Hepatocyte (in vitro differentiated cells): ENCODE measurements around the gene SMARCA2.

Experiments
- EZH2 ChIP-seq: fragments of 200-600 bp; sonication (generic); IDR thresholded peaks from 2 replicates; pipeline ENCODE4 v1.6.1; 2016; ENCODE audit warnings: antibody characterized with exemption, mild to moderate bottlenecking, borderline replicate concordance
- EZH2phosphoT487 ChIP-seq: fragments of 200-600 bp; sonication (generic); IDR thresholded peaks from one replicate; pipeline ENCODE4 v1.6.1; 2018; ENCODE audit warnings: antibody characterized with exemption, mild to moderate bottlenecking, low read depth, moderate library complexity; ENCODE audit not compliant: unreplicated experiment, severe bottlenecking
- TF ChIP-seq, protein P1 (sequence below): fragments of 200-600 bp; sonication (generic); IDR thresholded peaks from 2 replicates; pipeline ENCODE4 v1.5.1; 2016; ENCODE audit warnings: antibody characterized with exemption, mild to moderate bottlenecking; ENCODE audit not compliant: poor library complexity

DNA sequence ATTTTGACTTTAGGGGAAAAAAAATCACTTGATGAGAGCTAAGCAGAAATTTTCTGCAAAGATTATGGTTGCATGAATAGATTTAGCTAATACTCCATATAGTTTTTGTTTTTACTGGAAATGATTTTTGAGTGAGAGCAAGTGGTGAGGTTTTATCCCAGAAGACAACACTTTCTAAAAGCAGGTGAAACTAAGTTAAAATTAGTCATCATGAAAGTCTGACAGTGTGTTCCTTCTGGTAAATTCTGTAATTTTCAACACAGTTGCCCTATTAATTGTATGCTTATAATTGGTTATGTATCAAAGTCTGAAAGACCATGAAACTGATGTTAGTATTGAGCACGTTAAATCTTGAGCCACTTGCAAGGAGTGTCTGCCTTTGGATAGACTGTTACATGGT lies 91.5 kb downstream of the SMARCA2 start:
- TF ChIP-seq, protein P1, sequence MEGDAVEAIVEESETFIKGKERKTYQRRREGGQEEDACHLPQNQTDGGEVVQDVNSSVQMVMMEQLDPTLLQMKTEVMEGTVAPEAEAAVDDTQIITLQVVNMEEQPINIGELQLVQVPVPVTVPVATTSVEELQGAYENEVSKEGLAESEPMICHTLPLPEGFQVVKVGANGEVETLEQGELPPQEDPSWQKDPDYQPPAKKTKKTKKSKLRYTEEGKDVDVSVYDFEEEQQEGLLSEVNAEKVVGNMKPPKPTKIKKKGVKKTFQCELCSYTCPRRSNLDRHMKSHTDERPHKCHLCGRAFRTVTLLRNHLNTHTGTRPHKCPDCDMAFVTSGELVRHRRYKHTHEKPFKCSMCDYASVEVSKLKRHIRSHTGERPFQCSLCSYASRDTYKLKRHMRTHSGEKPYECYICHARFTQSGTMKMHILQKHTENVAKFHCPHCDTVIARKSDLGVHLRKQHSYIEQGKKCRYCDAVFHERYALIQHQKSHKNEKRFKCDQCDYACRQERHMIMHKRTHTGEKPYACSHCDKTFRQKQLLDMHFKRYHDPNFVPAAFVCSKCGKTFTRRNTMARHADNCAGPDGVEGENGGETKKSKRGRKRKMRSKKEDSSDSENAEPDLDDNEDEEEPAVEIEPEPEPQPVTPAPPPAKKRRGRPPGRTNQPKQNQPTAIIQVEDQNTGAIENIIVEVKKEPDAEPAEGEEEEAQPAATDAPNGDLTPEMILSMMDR: no peak
- TF ChIP-seq EZH2: no peak
- TF ChIP-seq EZH2phosphoT487: no peak
